HG03571 (cell line): ENCODE measurements around the gene CREB3L1.

Experiments
- ATAC-seq: cut with Tn5 transposase; IDR thresholded peaks from one replicate; pipeline ENCODE4 v1.9.1; 2021; ENCODE audit not compliant: unreplicated experiment

Gene CREB3L1

DNA sequence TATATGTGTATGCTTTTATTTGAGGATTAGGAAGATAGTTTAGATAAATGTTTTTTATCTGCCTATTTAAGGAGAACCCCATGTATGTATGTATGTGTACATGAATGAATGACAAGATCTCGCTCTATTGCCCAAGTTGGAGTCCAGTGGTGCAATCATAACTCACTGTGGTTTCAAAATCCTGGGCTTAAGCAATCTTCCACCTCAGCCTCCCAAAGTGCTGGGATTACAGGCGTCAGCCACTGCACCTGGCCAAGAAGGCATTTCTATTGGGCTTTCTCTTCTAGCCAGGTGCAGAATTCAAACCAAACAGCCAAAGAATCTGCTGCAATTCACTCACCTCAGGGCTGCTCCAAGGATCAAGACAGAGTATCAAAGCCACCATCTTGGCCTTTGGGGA is 44.3 kb downstream of the CREB3L1 start:
- no peak for ATAC-seq

DNA sequence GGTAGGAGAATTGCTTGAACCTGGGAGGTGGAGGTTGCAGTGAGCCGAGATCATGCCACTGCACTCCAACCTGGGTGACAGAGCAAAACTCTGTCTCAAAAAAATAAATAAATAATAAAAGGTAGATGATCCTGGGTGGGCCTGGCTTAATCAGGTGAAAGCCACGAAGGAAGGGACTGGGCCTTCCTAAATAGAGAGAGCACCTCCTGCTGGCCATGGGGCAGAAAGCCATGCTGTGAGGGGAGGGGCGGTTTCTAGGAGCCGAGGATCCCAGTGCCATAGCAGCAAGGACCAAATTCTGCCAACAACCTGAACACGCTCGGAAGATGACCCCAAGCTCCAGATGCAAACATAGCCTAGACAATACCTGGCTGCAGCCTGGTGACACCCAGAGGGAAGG is 45.3 kb downstream of the CREB3L1 start:
- no peak for ATAC-seq

DNA sequence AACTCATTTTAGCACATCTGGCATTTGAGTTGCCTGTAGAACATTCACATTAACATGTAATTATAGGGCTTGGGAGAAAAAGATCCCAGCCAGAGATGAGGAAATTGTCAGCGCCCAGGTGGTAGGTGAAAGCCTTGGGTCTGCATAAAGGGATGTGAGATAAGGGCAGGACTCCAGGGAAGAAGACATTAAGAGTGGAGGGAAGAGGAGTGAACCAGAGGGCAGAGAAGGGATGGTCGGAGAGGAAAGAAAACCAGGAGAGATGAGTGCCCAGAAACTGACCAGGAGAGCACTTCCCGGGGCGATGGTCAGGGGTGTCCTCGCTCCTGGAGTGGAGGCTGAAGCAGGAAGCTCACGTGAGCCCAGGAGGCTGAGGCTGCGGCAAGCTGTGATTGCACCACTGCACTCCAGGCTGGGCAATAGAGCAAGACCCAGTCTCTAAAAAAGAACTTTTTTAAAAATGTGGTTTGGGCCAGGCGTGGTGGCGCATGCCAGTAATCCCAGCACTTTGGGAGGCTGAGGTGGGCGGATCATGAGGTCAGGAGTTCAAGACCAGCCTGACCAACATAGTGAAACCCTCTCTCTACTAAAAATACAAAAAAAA is 49.5 kb downstream of the CREB3L1 start:
- ATAC-seq = no peak

DNA sequence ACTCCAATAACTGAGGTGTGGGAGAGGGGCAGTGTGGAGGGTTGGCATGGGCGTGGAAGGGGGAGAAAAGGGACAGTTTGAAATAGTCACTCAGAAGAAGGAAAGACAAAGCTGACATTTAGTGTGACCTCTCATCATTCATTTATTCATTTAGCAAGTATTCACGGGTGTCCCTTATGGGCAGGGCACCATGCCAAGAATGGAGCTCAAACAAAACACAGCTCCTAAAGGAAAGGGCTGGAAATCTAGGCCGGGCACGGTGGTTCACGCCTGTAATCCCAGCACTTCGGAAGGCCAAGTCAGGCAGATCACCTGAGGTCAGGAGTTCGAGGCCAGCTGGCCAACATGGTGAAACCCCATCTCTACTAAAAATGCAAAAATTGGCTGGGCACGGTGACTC is 50.4 kb downstream of the CREB3L1 start:
- ATAC-seq = no peak

DNA sequence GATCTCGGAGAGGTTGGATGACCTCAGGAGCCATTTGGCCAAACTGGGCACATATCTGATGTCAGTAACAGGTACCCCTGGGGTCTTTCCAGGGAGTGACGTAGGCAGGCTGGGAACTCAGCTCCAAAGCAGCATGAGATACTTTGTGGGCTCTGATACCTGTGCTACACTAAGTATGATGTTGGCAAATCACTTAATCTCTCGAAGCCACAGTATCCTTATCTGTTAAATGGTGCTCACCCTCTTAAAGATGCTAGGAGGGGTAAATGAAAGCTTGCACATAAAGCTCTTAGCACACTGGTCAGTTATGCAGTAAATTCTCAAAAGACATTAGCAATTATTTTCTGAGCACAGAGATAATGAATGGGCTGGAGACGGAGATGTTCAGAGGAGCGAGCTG is 52.7 kb downstream of the CREB3L1 start:
- no peak for ATAC-seq

DNA sequence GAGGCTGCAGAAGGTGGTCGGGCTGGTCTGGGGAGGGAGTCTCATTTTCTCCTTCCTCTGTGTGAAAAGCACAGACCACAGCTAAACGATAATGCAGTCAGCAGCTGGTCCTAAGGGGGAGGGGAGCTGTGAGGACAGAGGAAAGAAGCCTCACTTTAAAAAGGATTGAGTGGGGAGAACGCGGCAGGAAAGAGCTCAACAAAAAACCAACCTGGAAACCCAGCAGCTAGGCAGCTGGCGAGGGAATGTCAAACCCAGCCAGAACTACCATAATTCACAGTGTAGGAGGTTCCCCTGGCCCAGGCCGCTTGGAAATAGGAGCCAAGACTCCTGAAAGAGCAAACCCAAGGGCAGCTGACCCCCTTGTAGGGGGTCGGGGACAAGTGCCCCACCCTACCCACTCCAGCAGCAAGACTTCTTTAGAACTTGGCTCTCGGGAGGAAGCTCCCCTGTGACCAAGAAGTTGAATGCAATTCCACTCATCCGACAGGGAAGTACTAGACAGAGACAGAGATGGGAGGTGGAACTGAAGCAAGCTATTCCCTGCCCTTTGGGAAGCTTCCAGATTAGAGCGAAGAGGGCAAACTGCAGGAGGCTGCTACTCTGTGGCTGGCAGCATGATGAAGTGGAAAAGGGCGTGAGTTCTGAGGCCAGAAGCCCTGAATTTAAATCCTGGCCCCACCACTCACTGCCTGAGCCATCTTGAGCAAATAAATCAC is 53.3 kb downstream of the CREB3L1 start:
- no peak for ATAC-seq

DNA sequence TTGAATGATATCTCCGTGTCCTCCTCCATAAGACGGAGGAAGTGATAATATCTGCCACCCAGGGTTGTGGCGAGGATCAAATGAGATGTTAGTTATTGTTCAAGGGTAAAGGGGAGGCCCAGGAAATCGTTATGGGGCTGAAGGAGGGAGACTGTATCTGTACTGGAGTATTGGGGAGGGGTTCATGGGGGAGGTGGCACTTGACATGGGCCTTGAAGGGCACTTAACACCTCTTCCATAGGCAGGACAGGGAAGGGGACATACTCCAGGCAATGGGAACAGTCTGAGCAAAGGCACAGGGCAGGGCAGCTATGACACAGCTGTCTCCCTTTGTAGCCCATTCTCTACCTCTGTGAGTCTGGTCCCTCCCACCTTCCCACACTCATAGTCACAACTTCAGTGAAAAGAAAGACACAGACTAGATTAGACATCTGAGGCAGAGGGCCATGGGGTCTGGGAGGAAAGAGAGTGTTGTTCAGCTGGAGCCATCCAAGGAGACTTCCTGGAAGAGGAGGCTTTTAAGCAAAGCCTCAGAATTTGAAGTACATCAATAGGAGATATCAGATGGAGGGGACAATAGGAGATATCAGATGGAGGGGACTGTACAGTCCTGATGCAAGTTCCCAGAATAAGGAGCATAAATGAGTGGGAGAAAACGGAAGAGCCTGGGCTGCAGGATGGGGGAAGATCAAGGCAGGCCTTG is 54.0 kb downstream of the CREB3L1 start:
- no peak for ATAC-seq

DNA sequence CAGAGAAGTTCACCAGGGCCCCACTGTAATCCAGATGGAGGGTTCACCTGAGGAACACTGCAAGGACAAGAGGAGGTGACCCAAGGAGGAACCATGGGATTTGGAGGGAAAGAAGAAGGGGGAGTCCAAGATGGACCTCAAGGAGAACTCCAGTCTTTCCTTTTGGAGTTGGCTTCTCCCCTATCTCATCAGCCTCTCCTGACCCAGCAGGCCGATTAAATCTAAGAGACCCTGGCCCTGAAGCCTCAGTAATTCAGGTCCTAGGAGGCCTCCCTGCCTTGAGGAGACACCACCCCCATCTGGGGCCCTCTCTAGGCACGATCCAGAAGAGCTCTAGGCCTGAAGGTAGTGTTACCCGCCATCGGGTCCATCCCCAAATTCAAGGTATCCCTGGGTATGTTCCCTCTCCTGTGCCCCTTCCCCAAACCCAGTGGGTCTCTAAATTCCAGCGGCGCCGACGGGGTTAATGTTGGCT is 54.7 kb downstream of the CREB3L1 start:
- ATAC-seq = no peak

DNA sequence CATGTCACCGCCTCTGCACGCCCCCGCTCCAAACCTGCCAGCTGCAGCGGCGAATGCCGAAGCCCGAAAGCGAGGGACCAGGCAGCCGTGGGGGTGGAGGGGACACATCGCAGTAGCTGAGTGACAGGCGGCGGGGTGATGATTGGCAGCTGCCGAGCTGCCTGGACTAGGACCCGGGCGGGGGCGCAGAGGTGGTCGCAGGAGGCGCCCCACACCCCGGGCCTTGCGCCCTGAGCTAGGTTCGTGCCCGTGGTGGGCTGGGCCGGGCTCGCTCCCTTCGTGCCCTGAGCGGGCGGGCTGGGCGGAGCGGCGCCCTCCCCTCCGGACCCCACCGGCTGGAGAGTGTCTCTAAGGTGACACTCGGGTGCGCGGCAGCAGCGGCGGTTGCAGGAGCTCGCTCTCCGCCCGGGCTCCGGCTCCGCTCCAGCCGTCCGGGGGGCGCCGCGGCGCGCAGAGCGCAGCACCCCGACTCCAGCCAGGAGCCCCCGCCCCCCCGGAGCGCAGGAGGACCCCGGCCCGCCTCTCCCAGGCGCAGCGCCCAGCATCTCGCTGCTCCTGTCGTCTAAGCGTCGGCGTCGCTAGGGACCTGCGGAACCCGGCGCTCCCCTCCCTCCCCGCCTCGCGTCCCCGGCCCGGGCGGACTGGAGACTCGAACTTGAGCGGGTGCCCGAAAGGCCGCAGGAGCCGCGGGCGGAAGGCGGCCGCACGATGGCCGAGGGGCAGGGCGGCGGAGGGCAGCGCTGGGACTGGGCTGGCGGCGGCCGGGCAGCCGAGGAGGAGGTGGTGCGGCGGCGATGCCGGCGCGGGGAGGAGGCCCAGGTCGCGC is 55.3 kb downstream of the CREB3L1 start:
- ATAC-seq = no peak

DNA sequence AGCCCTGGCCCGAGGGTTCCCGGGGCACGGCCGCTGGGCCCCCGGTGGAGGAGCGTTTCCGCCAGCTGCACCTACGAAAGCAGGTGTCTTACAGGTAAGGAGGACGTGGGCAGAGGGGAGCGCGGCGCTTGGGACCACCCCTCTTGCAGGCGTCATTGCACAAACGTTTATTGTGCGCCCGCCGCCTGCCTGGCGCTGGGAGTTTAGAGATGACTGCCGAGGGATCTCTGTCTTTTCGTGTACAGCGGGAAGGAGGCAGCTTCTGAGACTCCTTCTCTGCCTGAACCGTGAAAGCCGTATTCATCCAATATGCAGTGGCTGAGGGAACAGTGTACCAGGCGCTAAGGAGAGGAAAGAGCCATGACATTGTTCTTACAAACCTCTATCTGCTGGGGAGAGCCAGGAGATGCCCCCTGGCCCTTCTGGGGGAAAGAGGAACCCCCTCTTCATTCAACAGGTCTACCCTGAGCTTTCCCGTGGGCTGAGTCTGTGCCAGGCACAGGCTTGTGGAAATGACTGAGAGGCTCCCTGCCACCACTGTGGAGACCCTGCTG is 56.0 kb downstream of the CREB3L1 start:
- ATAC-seq = no peak

DNA sequence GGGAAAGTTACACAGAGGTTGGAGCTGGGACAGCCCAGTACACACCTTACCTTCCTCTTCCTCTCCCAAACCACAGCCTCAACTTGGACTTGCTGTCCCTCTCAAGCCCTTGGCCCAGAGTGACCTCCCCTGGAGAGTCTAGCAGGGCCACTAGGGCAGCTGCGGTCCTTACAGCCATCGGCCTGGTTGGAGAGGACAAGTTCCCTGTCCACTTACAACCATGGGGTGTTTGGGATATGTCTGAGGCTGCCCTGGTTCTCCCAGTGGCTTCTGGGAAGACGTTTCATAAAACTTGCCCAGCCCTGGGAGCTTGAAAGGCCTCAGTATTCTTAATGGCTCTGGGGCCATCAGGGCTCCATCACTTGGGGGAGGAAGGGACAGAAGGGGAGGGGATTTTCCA is 56.7 kb downstream of the CREB3L1 start:
- ATAC-seq = no peak

DNA sequence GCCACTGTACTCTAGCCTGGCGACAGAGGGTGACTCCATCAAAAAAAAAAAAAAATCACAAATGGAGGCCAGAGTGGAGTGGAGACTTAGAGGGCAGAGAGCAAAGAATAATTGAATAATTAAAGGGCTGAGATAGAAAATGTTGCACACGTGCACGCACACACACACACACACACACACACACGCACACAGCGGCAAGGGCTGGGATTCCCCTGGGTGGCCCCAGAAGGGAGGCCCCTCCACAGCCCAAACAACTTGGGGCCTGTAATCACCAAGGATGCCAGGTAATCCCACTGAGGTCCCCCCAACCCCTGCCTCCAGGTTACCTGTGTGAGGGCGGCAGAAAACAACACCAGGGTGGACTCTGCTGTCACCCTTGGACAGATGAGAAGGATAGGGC is 57.8 kb downstream of the CREB3L1 start:
- ATAC-seq = no peak

DNA sequence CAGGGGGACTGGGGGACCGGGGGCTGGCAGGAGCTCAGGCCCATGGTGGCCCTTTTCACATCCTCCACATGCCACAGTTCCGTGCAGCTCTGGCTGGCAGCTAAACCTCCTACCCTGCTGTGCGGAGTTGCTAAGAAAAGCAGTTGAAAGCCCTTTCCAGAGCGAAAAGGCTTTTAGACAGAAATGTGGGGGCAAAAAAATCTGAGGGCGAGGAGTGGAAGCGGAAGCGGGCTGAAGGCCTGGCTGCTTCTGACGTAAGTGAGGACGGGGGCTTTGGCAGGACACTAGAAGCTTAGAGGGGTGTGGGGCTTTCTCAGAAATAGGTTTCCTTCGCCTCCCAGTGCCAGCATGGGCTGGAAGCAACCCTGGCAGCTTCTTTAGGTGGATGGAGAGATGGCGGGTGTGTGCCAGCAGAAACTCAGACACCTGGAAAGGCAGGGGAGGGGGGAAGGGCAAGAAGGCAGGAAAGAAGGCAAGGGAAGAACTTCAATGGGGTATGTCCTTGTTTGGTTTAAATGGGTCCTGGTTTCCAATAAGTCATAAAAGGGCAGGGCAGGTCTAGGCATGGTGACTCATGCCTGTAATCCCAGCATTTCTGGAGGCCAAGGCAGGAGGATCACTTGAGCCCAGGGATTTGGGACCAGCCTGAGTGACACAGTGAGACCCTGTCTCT is 58.6 kb downstream of the CREB3L1 start:
- no peak for ATAC-seq

DNA sequence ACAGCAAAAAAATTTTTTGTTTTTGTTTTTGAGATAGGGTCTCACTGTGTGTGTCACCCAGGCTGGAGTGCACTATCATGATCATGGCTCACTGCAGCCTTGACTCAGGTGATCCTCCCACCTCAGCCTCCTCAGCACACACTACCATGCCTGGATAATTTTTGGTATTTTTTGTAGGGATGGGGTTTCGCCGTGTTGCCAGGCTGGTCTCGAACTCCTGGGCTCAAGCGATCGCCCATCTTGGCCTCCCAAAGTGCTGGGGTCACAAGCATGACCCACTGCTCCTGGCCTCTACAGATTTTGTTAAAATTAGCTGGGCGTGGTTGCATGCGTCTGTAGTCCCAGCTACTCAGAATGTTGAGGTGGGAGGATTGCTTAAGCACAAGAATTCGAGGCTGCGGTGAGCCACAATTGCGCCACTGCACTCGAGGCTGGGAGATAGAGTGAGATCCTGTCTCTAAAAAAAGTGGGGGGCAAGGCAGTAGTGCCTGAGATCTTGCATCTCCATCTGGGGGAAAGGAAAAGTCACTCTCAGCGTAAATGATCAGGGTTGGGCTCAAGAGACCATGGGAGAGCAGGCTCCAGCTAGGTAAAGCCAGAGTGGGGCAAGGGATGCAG is 59.2 kb downstream of the CREB3L1 start:
- no peak for ATAC-seq

DNA sequence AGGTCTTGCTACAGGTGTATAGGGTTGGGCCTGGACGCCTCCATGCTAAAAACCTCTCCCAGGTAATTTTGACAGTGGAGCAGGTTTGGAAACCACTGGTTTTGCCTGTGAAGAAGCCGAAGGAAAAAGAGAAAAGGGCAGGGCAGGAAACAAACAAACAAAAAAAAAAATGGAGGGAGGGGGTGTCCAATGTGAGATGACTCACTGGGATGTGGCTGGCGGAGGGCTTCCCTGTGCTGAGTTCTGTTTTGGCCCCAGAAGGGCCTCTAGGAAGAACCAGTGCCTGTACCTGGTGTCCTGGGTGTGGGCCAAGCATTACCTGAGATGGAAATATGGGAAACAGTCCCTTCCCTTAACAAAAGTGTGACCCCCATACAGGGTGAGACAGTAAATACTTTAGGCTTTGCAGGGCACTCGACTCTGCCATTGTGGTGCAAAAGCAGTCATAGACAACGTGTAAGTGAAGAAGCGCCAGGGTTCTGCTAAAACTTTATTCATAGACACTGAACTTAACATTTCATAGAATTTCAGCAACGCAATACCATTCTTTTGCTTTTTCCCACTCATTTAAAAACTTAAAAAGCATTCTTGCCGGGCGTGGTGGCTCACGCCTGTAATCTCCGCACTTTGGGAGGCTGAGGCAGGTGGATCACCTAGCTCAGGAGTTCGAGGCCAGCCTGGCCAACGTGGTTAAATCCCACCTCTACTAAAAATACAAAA is 60.3 kb downstream of the CREB3L1 start:
- no peak for ATAC-seq

DNA sequence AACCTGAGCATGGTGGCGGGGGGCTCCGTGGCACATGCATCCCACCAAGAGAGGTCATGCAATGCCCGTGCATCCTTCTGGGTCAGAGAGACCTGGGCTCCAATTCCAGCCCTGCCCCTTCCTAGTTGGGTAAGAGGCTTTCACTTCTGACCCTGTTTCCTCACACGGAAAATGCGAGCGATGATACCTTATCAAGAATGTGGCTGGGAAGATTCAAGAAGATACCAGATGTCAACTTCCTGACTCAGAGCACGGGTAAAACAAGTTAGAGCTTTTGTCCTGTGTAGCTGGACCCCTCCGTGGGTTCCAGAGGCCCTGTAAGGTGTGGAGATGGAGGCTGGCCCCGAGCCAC is 61.1 kb downstream of the CREB3L1 start:
- no peak for ATAC-seq

DNA sequence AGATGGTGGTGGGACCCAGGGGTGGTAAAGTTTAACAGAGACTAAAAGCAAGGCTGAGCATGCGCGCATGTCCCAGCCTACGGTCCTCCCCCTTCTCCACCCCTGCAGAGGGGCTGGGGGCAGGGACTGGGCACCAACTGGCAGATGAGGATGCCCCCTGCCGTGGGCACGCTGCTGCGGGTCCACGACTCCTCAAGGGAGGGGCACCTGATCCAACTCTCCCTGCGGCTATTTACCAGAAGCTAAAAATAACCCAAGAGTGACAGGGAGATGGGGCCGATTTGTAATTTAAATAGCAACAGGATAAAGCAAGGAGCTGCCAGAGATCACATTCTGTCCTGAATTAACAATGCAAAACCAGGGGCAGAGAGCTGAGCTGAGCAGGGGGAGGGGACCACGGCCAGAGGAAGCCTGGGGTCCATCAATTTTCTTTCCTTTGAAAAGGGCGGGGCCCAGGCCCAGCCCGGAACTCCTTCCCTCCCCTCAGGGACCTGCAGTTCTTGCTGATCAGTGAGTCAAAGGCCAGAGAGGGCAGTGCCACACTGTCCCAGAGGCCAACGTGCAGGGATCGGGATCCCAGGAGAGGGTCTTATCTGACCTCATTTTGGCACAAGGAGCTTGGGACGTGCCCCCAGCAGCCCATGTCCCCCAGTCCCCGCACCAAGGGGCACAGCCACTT is 61.7 kb downstream of the CREB3L1 start:
- no peak for ATAC-seq

DNA sequence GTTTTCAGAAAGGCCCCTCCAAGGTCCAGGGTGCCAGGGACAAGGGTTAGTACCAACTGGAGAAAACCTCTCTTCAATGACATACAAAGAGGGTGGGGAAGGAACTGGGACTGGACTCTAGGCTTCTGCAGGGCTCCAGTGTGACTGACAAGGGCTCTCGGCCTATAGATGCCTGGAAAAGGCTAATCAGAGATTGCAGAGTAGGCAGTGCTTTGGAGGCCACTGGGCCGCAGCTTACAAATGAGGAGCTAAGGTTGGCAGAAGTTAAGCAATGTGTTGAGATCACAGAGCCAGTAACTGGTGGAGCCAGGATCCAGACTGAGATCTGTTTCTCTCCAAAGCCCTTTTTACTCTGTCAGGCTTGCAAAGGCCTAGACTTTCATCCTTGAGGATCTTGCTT is 62.4 kb downstream of the CREB3L1 start:
- no peak for ATAC-seq

DNA sequence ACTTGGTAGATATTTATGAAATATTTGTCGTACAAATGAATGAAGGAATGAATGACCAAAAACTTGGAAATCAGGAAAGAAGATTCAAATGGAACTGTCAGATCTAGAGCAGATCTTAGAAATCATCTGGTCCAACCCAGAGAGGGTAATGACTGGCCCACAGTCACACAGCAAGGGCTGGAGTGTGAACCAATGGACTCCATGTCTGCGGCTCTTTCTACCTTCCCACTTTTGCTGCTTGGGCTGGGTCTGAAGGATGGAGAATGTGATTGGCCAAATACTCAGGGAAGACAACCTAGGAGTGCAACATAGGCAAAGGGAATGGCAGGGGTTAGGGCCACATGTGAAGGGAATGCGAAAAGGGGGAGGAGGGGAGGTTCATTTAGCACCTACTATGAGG is 64.0 kb downstream of the CREB3L1 start:
- ATAC-seq = no peak
